OCI-LY7 (cell line): ENCODE measurements around the gene USE1.

Experiments used
- CTCF ChIP-seq: fragments of 200-600 bp; sonication (generic); conservative IDR thresholded peaks from 2 replicates; pipeline ENCODE4 v1.5.1; 2014; ENCODE audit warnings: mild to moderate bottlenecking, antibody characterized with exemption, low read length, moderate library complexity, mixed read lengths
- EZH2phosphoT487 ChIP-seq: fragments of 200-600 bp; sonication (generic); IDR thresholded peaks from 2 replicates; pipeline ENCODE4 v1.6.1; 2018; ENCODE audit warnings: low read depth, borderline replicate concordance, mild to moderate bottlenecking, mixed run types, antibody characterized with exemption, low read length, moderate library complexity, mixed read lengths

- TF ChIP-seq CTCF (no peak), EZH2phosphoT487 (no peak)
Measured at GRCh38 chr19:17245535-17245984, 30.4 kb downstream of the USE1 start, which contains the start of gene NR2F6.
